Erythroblast (primary cell): Measurements from ENCODE around the gene PNMT.
A peak's percentile ranks its signal among the peaks of the same experiment; 100 is the strongest.

Experiments
- DNase-seq, 2 experiments: peaks; one replicate each; lab custom pipeline; 2025; lab: John Stamatoyannopoulos, UW
- GATA1 ChIP-seq: IDR thresholded peaks from 2 replicates; pipeline ENCODE4 v1.6.1; 2011; ENCODE audit warnings: low read depth, mild to moderate bottlenecking, control low read depth, low read length, moderate library complexity
- POLR2A ChIP-seq: IDR thresholded peaks from 2 replicates; pipeline ENCODE4 v1.6.1; 2011; ENCODE audit warnings: mild to moderate bottlenecking, low read length

The PNMT gene

DNA sequence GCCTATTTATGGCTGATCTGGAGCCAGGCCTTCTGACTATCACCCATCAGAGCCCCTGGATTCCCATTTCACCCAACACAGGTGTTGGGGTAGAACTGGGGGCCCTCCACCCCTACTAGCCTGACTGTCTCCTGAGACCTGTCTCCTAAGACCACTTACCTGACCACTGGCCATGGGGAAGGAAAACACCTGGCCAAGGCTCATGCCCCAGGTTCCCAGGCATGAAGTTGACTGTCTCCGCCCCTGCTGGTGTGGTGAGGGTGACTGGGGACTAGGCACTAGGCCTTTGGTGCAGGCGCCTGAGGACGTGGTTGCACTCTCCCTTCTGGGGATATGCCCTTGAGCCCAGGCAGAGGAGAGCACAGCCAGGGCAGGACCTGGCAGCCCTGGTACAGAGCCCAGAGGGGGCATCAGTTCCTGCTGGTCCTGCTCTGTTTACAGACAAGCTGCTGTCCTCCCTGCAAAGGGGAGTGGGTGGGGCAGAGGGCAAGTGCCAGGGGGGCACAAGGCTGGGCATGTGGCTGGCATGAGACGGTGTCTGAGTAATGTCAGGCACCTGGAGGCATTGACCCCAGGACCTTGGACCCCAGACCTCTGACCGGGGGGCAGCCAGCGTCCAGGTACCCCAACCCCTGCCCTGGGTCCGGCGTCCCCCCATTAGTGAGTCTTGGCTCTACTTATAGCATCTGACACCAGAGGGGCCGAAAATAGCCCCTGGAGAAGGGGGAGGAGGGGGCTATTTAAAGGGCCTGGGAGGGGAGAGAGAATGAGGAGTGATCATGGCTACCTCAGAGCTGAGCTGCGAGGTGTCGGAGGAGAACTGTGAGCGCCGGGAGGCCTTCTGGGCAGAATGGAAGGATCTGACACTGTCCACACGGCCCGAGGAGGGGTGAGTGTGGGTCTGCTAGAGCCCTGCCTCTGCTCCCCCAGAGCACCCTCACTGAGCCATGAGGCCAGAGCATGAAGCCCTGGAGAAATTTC, 3.4 kb upstream of the PNMT start, which contains the start of gene TCAP:
Gene TCAP, plus strand, starts transcription at position 769 of the 981 bp plus-strand sequence. Its CDS starts 11 bp downstream, at position 780.
- TF ChIP-seq POLR2A: no peak
- TF ChIP-seq GATA1: no peak

DNA sequence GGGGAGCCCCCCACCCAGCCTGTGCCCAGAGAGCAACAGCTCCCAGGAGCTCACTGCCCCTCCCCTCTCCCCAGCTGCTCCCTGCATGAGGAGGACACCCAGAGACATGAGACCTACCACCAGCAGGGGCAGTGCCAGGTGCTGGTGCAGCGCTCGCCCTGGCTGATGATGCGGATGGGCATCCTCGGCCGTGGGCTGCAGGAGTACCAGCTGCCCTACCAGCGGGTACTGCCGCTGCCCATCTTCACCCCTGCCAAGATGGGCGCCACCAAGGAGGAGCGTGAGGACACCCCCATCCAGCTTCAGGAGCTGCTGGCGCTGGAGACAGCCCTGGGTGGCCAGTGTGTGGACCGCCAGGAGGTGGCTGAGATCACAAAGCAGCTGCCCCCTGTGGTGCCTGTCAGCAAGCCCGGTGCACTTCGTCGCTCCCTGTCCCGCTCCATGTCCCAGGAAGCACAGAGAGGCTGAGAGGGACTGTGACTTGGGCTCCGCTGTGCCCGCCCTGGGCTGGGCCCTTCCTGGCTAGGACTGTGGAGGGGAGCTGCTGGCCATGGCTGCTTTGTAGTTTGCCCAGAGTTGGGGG, 2.5 kb upstream of the PNMT start:
- DNase-seq: peak in 1 of 2 experiments; percentile 22
- TF ChIP-seq GATA1: no peak
- TF ChIP-seq POLR2A: no peak

More for the DNA sequence above, 3.4 kb upstream of the PNMT start, which contains the start of gene TCAP:
- DNase-seq: no peak

DNA sequence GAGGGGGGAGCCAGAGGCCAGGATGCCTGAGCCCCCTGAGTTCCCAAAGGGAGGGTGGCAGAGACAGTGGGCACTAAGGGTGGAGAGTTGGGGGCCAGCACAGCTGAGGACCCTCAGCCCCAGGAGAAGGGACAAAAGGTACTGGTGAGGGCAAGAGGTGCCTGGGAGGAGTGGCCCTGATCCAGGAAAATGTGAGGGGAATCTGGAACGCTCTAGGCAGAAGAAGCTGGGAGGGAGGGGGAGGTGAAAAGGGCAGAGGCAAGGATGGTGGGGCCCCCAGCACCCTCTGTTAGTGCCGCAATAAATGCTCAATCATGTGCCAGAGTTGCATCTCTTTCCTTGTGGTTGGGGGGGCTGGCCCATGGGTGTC, 2.0 kb upstream of the PNMT start:
- no peak for DNase-seq
- TF ChIP-seq GATA1 (no peak), POLR2A (no peak)

DNA sequence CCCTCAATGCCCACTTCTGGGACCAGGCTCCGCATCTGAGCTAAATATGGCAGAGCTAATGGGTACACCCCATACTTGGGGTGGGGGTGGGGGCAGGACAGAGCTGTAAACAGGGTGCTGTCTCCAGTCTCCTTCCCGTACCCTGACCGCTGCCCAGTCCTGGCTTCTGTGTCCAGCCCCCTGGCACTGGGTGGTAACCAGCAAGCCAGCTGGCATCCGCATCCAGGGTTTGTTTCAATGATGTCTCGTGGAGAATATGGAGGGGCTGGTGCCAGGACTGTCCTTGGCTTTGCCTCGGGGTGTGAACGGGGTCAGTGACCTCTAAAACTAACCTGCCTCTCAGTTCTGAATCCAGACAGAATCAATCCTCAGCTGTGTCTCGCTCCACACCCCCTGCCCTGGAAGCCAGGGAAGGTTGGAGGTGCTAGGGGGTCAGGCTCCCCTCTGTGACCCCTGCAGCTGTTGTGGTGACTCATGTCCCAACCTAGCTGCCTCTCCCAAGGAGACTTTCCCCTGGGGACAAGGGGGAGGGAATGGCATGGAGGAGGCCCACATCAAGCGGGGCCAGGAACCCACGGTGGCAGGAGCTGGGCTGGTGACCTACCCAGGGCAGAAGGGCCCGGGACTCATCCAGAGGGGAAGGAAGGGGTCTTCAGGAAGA, 1.5 kb upstream of the PNMT start:
- DNase-seq: peak; percentile 51 to 58
- TF ChIP-seq GATA1 (no peak), POLR2A (no peak)

DNA sequence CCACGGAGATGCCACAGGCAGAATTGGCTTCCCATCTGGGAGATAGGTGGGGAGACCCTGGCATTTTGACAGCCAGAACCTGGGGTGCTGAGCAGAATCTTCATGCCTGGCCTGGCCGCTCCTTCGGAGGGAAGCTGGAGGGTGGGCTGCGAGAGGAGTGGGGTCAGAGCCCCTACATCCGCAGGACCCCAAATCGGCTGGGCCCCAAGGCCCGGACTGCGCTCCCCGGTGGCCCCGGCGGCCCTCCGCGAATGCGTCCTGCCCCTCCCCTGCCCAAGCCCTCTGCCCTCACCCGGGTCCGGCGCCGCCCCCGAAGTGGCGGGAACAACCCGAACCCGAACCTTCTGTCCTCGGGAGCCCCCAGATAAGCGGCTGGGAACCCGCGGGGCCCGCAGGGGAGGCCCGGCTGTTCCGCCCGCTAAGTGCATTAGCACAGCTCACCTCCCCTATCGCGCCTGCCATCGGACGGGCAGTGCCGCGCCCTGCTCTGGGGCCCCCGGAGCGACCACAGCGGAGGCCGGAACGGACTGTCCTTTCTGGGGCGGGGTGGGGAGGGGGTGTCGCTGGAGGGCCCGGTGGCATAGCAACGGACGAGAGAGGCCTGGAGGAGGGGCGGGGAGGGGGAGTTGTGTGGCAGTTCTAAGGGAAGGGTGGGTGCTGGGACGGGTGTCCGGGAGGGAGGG, 850 bp upstream of the PNMT start:
- peak; percentile 31 for TF ChIP-seq POLR2A
- TF ChIP-seq GATA1: peak; percentile 44
- DNase-seq: peak; percentile 86 to 91

DNA sequence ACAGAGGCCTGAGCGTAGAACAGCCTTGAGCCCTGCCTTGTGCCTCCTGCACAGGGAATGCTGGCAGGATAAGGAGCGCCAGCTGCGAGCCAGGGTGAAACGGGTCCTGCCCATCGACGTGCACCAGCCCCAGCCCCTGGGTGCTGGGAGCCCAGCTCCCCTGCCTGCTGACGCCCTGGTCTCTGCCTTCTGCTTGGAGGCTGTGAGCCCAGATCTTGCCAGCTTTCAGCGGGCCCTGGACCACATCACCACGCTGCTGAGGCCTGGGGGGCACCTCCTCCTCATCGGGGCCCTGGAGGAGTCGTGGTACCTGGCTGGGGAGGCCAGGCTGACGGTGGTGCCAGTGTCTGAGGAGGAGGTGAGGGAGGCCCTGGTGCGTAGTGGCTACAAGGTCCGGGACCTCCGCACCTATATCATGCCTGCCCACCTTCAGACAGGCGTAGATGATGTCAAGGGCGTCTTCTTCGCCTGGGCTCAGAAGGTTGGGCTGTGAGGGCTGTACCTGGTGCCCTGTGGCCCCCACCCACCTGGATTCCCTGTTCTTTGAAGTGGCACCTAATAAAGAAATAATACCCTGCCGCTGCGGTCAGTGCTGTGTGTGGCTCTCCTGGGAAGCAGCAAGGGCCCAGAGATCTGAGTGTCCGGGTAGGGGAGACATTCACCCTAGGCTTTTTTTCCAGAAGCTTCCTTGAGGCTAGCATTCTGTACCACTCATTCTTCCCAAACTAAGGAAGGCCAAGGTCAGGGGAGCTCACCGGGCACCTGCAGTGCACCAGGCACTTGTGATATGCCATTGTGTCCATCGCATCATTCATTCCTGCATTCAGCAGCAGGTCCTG, 1.9 kb downstream of the PNMT start:
- TF ChIP-seq GATA1 (no peak), POLR2A (no peak)
- DNase-seq: no peak

DNA sequence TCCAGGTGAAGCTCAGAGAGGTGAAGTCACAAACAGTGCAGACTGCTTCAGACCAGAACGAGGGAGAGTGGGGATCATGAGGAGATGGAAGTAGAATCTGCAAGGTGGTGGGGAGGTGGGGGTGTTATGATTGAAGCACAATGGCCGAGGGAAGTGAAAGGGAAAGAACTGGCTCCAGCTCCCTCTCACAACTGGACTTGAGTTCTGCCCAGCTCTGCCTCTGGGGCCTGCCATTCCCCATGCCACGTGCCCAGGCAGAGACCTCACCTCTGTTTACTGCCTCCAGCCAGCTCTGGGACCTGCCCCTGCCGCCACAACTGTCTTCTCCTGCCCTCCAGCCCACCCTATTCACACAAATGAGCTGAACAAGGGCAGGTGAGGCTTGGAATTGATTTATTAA, 2.5 kb downstream of the PNMT start:
- no peak for DNase-seq
- no peak for TF ChIP-seq GATA1
- no peak for TF ChIP-seq POLR2A

DNA sequence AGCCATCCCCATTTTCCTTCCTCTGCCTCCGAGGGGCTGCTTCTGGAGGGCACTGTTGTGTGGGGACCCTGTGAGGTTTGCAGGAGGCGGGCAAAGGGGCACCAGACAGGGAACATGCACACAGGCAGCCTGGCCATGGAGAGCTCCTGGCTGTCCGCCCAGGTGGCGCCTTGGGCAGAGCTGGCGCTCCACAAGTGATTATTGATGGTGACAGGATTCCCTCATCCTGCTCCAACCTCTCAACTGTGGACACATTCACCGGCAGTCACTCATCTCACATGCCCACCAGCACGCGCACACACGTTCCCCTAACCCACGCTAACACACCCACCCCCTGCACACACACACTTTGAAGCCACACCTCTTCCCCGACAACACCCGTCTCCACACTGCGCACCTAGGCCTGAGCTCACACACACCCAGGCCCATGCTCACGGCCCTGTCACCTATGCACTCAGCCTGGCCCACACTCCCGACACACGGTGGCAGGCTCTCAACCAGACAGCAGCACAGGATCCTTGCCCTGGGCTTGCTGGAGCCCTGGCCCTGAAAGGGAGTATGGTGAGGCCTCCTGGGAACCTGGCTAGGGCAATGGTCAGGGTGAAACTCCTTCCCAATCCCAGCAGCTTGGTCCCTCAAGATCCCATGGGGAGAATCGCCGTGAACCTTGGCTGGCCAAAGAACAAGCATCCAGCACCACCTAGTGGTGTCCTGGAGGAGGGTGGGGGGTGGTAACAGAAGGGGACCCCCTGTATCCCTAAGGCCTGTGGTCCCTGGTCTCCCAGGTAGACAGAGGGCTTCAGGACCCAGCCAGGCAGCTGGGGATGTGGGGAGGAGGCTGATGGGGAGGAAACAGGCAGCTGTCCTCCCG, 3.6 kb downstream of the PNMT start:
- peak; percentile 39 to 42 for DNase-seq

DNA sequence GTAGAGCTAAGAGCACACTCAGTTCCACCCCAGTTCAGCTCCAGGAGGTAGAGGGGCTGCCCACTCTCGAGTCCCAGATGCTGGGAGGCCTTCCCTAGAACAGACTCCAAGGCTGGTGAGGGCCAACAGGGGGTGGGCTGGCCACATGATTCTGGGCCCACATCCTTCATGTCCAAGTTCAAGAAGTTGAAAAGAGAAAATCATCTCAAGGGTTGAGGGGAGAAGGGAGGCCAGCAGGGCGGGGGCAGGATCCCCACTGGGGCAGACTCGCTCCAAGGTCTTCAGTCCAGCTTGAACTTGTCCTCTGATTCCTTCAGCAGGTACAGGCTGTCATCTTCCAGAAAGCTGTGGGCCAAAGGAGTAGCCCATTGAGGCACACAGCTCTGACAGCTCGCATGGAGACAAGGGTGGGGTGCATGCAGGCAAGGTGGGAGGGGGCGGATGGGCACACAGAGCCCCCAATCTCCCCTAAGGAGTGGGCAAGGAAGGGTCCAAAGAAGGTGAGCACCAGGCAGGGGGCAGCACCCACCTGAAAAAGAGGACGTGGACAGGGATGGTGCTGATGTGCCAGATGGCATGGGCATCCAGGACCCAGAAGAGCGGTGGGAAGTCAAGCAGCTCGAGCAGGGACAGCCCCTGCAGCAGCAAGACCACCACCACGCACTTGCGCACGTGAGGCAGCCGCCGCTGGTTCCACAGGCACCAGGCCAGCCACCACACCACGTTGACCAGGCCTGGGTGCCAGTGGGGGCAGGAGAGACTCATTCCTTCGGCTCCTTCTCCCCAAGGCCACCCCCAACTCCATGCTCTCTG, 4.5 kb downstream of the PNMT start:
- no peak for DNase-seq
- TF ChIP-seq GATA1: no peak
- TF ChIP-seq POLR2A: no peak

More for the DNA sequence above, 3.6 kb downstream of the PNMT start:
- no peak for TF ChIP-seq GATA1
- no peak for TF ChIP-seq POLR2A

DNA sequence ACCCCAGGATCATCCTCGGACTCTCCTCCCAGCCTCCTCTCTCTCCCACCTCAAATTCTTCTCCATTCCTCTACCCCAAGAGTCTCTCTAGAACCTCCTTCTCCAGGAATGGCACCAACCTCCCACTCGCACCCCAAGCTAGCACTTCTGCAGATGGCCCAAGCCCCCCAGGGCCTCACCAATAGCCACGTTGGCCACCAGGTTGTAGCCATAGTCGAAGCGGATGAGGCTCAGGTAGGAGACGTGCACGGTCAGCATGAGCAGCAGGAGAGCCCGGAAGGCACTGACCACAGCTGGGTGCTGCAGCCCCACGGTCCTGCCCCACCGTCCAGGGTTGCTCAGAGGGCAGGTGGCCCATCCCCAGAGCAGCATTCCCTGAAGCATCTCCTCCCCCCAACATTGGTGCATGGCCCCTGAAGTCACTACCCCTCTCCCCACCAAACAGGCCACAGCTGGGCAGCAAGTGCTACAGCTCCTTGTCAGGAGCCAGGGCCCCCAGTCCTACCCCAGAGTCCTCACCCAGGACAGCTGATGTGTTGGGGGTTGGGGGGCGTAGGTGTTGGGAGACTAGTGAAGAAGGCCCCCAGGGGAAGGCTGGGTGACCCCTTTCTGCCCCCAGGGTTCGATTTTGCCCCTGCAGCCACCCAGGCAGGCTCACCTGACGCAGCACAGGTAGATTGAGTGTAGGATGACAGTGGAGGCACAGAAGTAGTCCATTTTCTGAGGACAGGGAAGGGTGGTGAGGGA, 5.3 kb downstream of the PNMT start:
- TF ChIP-seq GATA1: no peak
- TF ChIP-seq POLR2A: no peak
- no peak for DNase-seq
